ENCODE data around the gene TRIM50.

DNA sequence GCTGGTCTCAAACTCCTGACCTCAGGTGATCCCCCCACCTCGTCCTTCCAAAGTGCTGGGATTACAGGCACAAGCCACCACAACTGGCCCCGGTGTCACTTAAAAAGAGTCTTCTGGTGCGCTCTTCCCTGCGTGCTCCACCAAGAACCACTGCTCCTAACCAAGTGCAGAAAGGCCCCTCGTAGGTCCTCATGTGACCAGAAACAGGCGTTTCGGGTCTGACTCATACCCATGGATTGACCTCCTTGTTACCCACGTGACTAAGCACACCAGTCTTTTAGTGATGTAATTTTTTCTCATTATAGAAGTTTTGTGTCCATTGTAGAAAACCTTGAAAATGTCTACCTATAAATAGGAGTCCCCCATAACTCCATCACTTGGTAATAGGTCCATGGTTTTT is 14.0 kb upstream of the TRIM50 start:
- TF ChIP-seq, protein P1, sequence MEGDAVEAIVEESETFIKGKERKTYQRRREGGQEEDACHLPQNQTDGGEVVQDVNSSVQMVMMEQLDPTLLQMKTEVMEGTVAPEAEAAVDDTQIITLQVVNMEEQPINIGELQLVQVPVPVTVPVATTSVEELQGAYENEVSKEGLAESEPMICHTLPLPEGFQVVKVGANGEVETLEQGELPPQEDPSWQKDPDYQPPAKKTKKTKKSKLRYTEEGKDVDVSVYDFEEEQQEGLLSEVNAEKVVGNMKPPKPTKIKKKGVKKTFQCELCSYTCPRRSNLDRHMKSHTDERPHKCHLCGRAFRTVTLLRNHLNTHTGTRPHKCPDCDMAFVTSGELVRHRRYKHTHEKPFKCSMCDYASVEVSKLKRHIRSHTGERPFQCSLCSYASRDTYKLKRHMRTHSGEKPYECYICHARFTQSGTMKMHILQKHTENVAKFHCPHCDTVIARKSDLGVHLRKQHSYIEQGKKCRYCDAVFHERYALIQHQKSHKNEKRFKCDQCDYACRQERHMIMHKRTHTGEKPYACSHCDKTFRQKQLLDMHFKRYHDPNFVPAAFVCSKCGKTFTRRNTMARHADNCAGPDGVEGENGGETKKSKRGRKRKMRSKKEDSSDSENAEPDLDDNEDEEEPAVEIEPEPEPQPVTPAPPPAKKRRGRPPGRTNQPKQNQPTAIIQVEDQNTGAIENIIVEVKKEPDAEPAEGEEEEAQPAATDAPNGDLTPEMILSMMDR (IDR thresholded peaks at IDR 0.05) = no peak
- no peak for TF ChIP-seq POLR2A (IDR thresholded peaks at IDR 0.05)

All from body of pancreas (tissue), 4 donors.